ENCODE data around the gene KRT74. TPM values are rescaled to one million over a fixed set of nuclear protein-coding genes. Genes with fewer than 3 reads are reported as not detected.

The KRT74 gene
- total and polyA plus RNA-seq, 9 donors = not detected

- Histone ChIP-seq H3K4me1 (ENCODE audit: insufficient read depth) (no peaks in the 10 kb centered on the region), H3K4me3 (no peak overlapping the region), H3K27me3 (no peaks in the 10 kb centered on the region), H3K36me3 (no peaks in the 10 kb centered on the region), H3K9me3 (no peaks in the 10 kb centered on the region), H3K27ac (no peak overlapping the region)
- 76 to 84% (median 78%) methylated on average over 10 of the region's 10 CpGs for WGBS, 3 donors
- intact Hi-C loops (cut with DNase I) = no loop called here
- DNase-seq = no peak
- no peak for TF ChIP-seq EP300 (IDR thresholded peaks at IDR 0.05)
- TF ChIP-seq, protein P1, sequence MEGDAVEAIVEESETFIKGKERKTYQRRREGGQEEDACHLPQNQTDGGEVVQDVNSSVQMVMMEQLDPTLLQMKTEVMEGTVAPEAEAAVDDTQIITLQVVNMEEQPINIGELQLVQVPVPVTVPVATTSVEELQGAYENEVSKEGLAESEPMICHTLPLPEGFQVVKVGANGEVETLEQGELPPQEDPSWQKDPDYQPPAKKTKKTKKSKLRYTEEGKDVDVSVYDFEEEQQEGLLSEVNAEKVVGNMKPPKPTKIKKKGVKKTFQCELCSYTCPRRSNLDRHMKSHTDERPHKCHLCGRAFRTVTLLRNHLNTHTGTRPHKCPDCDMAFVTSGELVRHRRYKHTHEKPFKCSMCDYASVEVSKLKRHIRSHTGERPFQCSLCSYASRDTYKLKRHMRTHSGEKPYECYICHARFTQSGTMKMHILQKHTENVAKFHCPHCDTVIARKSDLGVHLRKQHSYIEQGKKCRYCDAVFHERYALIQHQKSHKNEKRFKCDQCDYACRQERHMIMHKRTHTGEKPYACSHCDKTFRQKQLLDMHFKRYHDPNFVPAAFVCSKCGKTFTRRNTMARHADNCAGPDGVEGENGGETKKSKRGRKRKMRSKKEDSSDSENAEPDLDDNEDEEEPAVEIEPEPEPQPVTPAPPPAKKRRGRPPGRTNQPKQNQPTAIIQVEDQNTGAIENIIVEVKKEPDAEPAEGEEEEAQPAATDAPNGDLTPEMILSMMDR (IDR thresholded peaks at IDR 0.05) = no peak
- no peak for TF ChIP-seq POLR2A (IDR thresholded peaks at IDR 0.05)
Measured at GRCh38 chr12:52614381-52615207, 41.0 kb upstream of the KRT74 start.

GRCh38 chr12:52613384-52614030 lies 39.9 kb upstream of the KRT74 start:
- H3K9me3 ChIP-seq = no peaks in the 10 kb centered on the region
- H3K36me3 ChIP-seq = no peaks in the 10 kb centered on the region
- intact Hi-C loops (cut with DNase I) = no loop called here
- H3K4me3 ChIP-seq = no peak overlapping the region
- no peak for TF ChIP-seq EP300 (IDR thresholded peaks at IDR 0.05)
- TF ChIP-seq, protein P1 (IDR thresholded peaks at IDR 0.05) = no peak
- no peak for TF ChIP-seq POLR2A (IDR thresholded peaks at IDR 0.05)
- DNase-seq = no peak
- WGBS, 3 donors = 90 to 93% (median 92%) methylated on average over 9 of the region's 9 CpGs
- no peak overlapping the region for H3K27ac ChIP-seq
- H3K27me3 ChIP-seq = no peaks in the 10 kb centered on the region
- H3K4me1 ChIP-seq (ENCODE audit: insufficient read depth) = no peaks in the 10 kb centered on the region

DNA sequence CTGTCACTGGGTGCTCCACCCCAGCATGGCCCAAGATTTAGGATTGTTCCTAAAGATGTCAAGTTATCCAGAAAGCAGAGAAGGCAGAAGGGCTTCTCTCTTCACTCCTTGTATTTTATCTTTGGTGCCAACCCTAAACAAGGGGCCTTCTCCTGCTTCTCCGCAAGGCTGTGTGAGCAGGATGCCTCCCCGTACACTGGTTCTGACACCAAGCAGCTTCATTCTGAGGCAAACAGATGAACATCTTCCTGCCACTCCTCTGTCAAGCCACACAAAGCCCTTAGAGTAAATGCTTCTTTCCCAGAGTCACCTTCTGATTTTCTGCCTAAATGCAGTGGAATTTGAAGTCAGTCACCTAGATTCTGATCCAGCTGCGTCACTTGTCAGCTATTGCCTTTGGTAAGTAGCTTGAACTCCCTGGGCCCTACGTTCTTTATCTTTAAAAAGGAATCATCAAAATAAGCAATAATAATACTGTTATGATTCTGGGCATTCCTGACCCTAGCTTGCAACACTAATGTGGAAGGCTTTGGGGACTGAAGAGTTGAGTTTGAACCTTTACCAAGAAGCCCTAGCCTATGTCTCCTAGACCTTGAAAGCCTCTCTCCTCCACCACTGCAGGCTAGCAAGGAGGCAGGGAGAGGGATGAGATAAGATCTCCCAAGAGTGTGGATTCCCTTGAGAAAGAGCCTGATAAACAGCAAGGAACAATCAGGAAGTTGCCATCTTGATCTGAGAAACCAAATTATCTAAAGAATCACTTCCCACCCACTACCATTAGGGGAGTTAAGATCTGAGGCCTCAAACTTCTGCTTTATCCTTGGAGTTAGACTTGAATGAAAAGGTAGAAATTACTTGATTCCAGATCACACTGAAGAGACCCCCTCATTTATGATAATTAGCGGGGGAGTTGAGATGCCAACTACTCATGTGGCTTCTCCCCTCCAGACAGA lies 39.1 kb upstream of the KRT74 start:
- H3K9me3 ChIP-seq = no peaks in the 10 kb centered on the region
- H3K4me1 ChIP-seq (ENCODE audit: insufficient read depth) = no peaks in the 10 kb centered on the region
- no peaks in the 10 kb centered on the region for H3K27me3 ChIP-seq
- no peak for DNase-seq
- TF ChIP-seq, protein P1 (IDR thresholded peaks at IDR 0.05) = no peak
- TF ChIP-seq POLR2A (IDR thresholded peaks at IDR 0.05) (no peak), EP300 (IDR thresholded peaks at IDR 0.05) (no peak)
- no peak overlapping the region for H3K27ac ChIP-seq
- H3K4me3 ChIP-seq = no peak overlapping the region
- no peaks in the 10 kb centered on the region for H3K36me3 ChIP-seq
- 70 to 80% (median 75%) methylated on average over 5 of the region's 5 CpGs for WGBS, 3 donors
- intact Hi-C loops (cut with DNase I) = no loop called here

- no peaks in the 10 kb centered on the region for H3K36me3 ChIP-seq
- no peaks in the 10 kb centered on the region for H3K27me3 ChIP-seq
- no peak overlapping the region for H3K27ac ChIP-seq
- no peaks in the 10 kb centered on the region for H3K4me1 ChIP-seq (ENCODE audit: insufficient read depth)
- 79 to 82% (median 79%) methylated on average over 6 of the region's 6 CpGs for WGBS, 3 donors
- intact Hi-C loops (cut with DNase I) = no loop called here
- TF ChIP-seq, protein P1 (IDR thresholded peaks at IDR 0.05) = no peak
- no peak for TF ChIP-seq EP300 (IDR thresholded peaks at IDR 0.05)
- no peak for TF ChIP-seq POLR2A (IDR thresholded peaks at IDR 0.05)
- no peak overlapping the region for H3K4me3 ChIP-seq
- no peak for DNase-seq
- H3K9me3 ChIP-seq = no peaks in the 10 kb centered on the region
Measured at GRCh38 chr12:52611080-52611468, 37.4 kb upstream of the KRT74 start.
